ENCODE data around the gene MCHR1.
A peak's percentile ranks its signal among the peaks of the same experiment; 100 is the strongest.

The MCHR1 gene

GRCh38 chr22:40728731-40729189 is 49.5 kb downstream of the MCHR1 start:
- peak; percentile 14 for DNase-seq

- DNase-seq: no peak
Measured at GRCh38 chr22:40729284-40729683, 50.0 kb downstream of the MCHR1 start.

All from NCI-H82 (cell line).